Activated CD8-positive, alpha-beta memory T cell treated with anti-CD3 and anti-CD28 coated beads for 1 hour (primary cell): Measurements from ENCODE around the gene SLC9A6.
"Not testable (repeated sequence)": the region's sequence is repeated elsewhere in the genome, so short reads cannot be mapped to it uniquely, and the experiment has no call there.

ENCODE experiments used
- DNase-seq, 2 donors: peaks; one replicate each; pipeline ENCODE4 v3.0.0-alpha.2; 2020; ENCODE audit warnings: low read depth in 1 of 2; ENCODE audit errors: extremely low read depth in 1 of 2

SLC9A6 gene

GRCh38 chrX:136061286-136061685 lies 76.1 kb downstream of the SLC9A6 start:
- DNase-seq = no peak

- DNase-seq = no peak
These were observed 76.5 kb downstream of the SLC9A6 start for GRCh38 chrX:136061696-136062095.

GRCh38 chrX:136063340-136064079 lies 78.3 kb downstream of the SLC9A6 start:
- DNase-seq = no peak

GRCh38 chrX:136064661-136065043 lies 79.4 kb downstream of the SLC9A6 start:
- no peak for DNase-seq

- no peak for DNase-seq
These were observed 79.9 kb downstream of the SLC9A6 start for GRCh38 chrX:136065044-136065671.

- no peak for DNase-seq
These were observed 81.9 kb downstream of the SLC9A6 start for GRCh38 chrX:136067097-136067496.

- DNase-seq = no peak
These were observed 82.7 kb downstream of the SLC9A6 start for GRCh38 chrX:136067966-136068365.

- DNase-seq = no peak
These were observed 91.7 kb downstream of the SLC9A6 start for GRCh38 chrX:136076942-136077341.

GRCh38 chrX:136080766-136081165 lies 95.5 kb downstream of the SLC9A6 start:
- no peak for DNase-seq

- no peak for DNase-seq
These were observed 101.3 kb downstream of the SLC9A6 start for GRCh38 chrX:136086521-136086920.

GRCh38 chrX:136091898-136092297 lies 106.7 kb downstream of the SLC9A6 start:
- DNase-seq = not testable (repeated sequence)

- no peak for DNase-seq
These were observed 109.7 kb downstream of the SLC9A6 start for GRCh38 chrX:136094962-136095361.
